Stomach (tissue), 9 donors: Measurements from ENCODE around the gene ST8SIA1. TPM values are rescaled to one million over a fixed set of nuclear protein-coding genes. Genes with fewer than 3 reads are reported as not detected.

Experiments used
- DNase-seq, 2 donors: peaks; one replicate each; pipeline versions ENCODE4 v3.0.0 to v3.0.0-alpha.2; 2013 to 2019
- H3K27ac ChIP-seq, 5 donors: fragments of 200-600 bp in 4 of 5; sonication (generic) in 4 of 5; one replicate each; pipeline ENCODE4 v1.5.1; 2013 to 2019; ENCODE audit warnings: mild to moderate bottlenecking in 1 of 5, moderate library complexity in 1 of 5
- H3K27me3 ChIP-seq, 3 donors: fragments of 200-600 bp; sonication (generic); one replicate each; pipeline ENCODE4 v1.5.1; 2017 to 2019; ENCODE audit warnings: mixed run types in 1 of 3
- H3K36me3 ChIP-seq, 4 donors: fragments of 200-600 bp; sonication (generic); 1 replicate in 3 of 4; 2 replicates in 1 of 4; pipeline ENCODE4 v1.5.1; 2016 to 2019
- H3K4me1 ChIP-seq, 4 donors: fragments of 200-600 bp; sonication (generic); one replicate each; pipeline ENCODE4 v1.5.1; 2016 to 2019
- H3K4me3 ChIP-seq, 4 donors: fragments of 200-600 bp; sonication (generic) in 3 of 4; one replicate each; pipeline ENCODE4 v1.5.1; 2016 to 2019; ENCODE audit warnings: mild to moderate bottlenecking in 1 of 4
- H3K9me3 ChIP-seq, 4 donors: fragments of 200-600 bp; sonication (generic); one replicate each; pipeline ENCODE4 v1.5.1; 2016 to 2019
- EP300 ChIP-seq: sonication (generic); formaldehyde crosslinking; IDR thresholded peaks from one replicate; pipeline ENCODE4 v1.6.1; 2017; ENCODE audit warnings: antibody characterized with exemption
- POLR2A ChIP-seq, 4 donors: fragments of 450-650 bp; IDR thresholded peaks; one replicate each; pipeline ENCODE4 v1.6.1; 2016; ENCODE audit warnings: antibody characterized with exemption in 4 of 4, control low read depth in 2 of 4, mild to moderate bottlenecking in 1 of 4, moderate library complexity in 1 of 4
- POLR2AphosphoS5 ChIP-seq, 3 donors: sonication (generic); formaldehyde crosslinking; IDR thresholded peaks; one replicate each; pipeline ENCODE4 v1.6.1; 2016; ENCODE audit warnings: antibody characterized with exemption in 3 of 3
- WGBS, 5 donors: extraction: QIAGEN DNeasy Blood & Tissue Kit in 3 of 5; methylation state at CpG; one replicate each; pipeline versions ENCODE4 v1.1.5 to v1.1.7; 2013 to 2018; 5-methylcytosine and 5-hydroxymethylcytosine counted together
- intact Hi-C: fragments of 100-400 bp; cut with DNase I; formaldehyde crosslinking; loops from one replicate; pipeline ENCODE4 v1.15.1; 2023; ENCODE audit warnings: low total_unique reads
- polyA plus RNA-seq, 3 donors: library from polyadenylated mRNA; stranded (reverse); fragments of 200-250 nt; gene quantifications; one replicate each; pipeline ENCODE4 v1.2.3, GENCODE V29; 2013
- total RNA-seq, 5 donors: library from RNA; depleted of rRNA; stranded (reverse); fragments of >200 nt; gene quantifications; one replicate each; pipeline versions ENCODE4 v1.1.0 to v1.2.3, GENCODE V29; 2014 to 2016
- TF ChIP-seq, protein P1 (sequence below), 7 experiments: fragments of 450-650 bp in 4 of 7; fragments of 200-600 bp in 3 of 7; sonication (generic) in 3 of 7; IDR thresholded peaks; one replicate each; pipeline ENCODE4 v1.5.1; 2016 to 2019; ENCODE audit warnings: antibody characterized with exemption in 7 of 7, control low read depth in 2 of 7, mild to moderate bottlenecking in 1 of 7
- donor health status: healthy with polysubstance abuse.
- donor health status: Bipolar disorder and iron deficiency.
- donor health status: healthy.

Gene ST8SIA1
- total and polyA plus RNA-seq, 8 donors: 0.29 to 5.0 (median 2.2) TPM

DNA sequence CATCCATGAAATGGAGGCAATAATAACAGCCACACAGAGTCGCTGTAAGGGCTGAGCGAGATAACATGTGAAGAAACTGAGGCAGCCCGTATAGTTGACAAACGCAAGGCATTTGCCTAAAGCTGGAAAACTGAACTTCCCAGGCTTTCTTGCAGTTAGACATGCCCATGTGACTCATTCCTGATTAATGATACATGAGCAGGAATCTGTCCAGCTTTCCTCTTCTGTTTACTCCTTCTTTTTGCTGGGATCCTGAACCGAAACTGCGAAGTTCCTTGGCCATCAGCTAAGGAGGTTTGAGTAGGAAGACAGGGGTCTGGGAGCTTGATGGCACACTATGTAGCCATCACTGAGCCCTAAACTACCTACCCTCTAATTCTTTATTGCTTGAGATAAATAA lies 52.2 kb downstream of the ST8SIA1 start:
- intact Hi-C loops: no loop called here
- peak in 1 of 2 donors; percentile 73 for DNase-seq
- H3K27me3 ChIP-seq: no peaks in the 10 kb centered on the region
- peaks cover 0 to 8% (median 1%) of the 10 kb centered on the region in 4 donors for H3K4me1 ChIP-seq
- H3K4me3 ChIP-seq: no peak overlapping the region
- H3K27ac ChIP-seq: peak overlapping the region in 4 of 5 donors; percentile 11 to 65 (median 56)
- no peaks in the 10 kb centered on the region for H3K9me3 ChIP-seq
- WGBS, 5 donors: 56 to 80% (median 73%) methylated on average over 6 of the region's 6 CpGs
- H3K36me3 ChIP-seq: no peaks in the 10 kb centered on the region
- TF ChIP-seq POLR2A (IDR thresholded peaks at IDR 0.05) (no peak), POLR2AphosphoS5 (IDR thresholded peaks at IDR 0.05) (no peak), EP300 (no peak)
- TF ChIP-seq, protein P1, sequence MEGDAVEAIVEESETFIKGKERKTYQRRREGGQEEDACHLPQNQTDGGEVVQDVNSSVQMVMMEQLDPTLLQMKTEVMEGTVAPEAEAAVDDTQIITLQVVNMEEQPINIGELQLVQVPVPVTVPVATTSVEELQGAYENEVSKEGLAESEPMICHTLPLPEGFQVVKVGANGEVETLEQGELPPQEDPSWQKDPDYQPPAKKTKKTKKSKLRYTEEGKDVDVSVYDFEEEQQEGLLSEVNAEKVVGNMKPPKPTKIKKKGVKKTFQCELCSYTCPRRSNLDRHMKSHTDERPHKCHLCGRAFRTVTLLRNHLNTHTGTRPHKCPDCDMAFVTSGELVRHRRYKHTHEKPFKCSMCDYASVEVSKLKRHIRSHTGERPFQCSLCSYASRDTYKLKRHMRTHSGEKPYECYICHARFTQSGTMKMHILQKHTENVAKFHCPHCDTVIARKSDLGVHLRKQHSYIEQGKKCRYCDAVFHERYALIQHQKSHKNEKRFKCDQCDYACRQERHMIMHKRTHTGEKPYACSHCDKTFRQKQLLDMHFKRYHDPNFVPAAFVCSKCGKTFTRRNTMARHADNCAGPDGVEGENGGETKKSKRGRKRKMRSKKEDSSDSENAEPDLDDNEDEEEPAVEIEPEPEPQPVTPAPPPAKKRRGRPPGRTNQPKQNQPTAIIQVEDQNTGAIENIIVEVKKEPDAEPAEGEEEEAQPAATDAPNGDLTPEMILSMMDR (IDR thresholded peaks at IDR 0.05): no peak

GRCh38 chr12:22276867-22277266 lies 57.6 kb downstream of the ST8SIA1 start:
- TF ChIP-seq EP300 (no peak), POLR2A (IDR thresholded peaks at IDR 0.05) (no peak), POLR2AphosphoS5 (IDR thresholded peaks at IDR 0.05) (no peak)
- TF ChIP-seq, protein P1 (IDR thresholded peaks at IDR 0.05): no peak
- Histone ChIP-seq H3K27me3 (no peaks in the 10 kb centered on the region), H3K9me3 (no peaks in the 10 kb centered on the region), H3K4me1 (peaks cover 0 to 13% (median 6%) of the 10 kb centered on the region in 4 donors), H3K4me3 (no peak overlapping the region), H3K27ac (peak overlapping the region in 2 of 5 donors; percentile 79 to 81), H3K36me3 (no peaks in the 10 kb centered on the region)
- no peak for DNase-seq
- intact Hi-C loops: no loop called here
- 61 to 78% (median 75%) methylated on average over 3 of the region's 3 CpGs for WGBS, 5 donors

- Histone ChIP-seq H3K27me3 (no peaks in the 10 kb centered on the region), H3K27ac (peak overlapping the region in 4 of 5 donors; percentile 72 to 81 (median 78)), H3K4me3 (no peak overlapping the region), H3K9me3 (no peaks in the 10 kb centered on the region), H3K4me1 (peaks cover 0 to 13% (median 7%) of the 10 kb centered on the region in 4 donors), H3K36me3 (no peaks in the 10 kb centered on the region)
- intact Hi-C loops: no loop called here
- no peak for DNase-seq
- TF ChIP-seq EP300: no peak
- TF ChIP-seq, protein P1 (IDR thresholded peaks at IDR 0.05): no peak
- no peak for TF ChIP-seq POLR2AphosphoS5 (IDR thresholded peaks at IDR 0.05)
- no peak for TF ChIP-seq POLR2A (IDR thresholded peaks at IDR 0.05)
- 62 to 79% (median 73%) methylated on average over 5 of the region's 5 CpGs for WGBS, 5 donors
Measured at GRCh38 chr12:22276313-22276712, 58.2 kb downstream of the ST8SIA1 start.

DNA sequence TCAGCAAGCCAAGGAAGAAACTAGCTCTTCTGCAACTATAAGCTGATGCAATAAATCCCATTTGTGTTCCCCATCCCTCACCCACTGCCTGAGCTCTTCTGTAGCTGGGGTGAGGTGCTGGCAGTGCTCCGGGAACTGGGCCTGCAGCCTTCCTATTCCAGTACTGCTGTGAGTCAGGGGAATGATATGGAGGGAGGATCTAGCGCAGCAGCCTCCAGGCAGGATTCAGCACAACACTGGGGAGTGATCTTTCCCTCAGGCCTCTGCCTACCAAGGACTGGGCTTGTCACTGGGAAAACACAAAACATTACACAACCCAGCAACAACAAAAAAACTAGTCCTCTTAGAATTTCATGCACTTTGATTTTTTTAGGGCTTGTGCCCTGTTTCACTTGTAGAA lies 58.7 kb downstream of the ST8SIA1 start:
- Histone ChIP-seq H3K27me3 (no peaks in the 10 kb centered on the region), H3K36me3 (no peaks in the 10 kb centered on the region), H3K27ac (peak overlapping the region in 4 of 5 donors; percentile 72 to 81 (median 78)), H3K4me1 (peaks cover 0 to 14% (median 8%) of the 10 kb centered on the region in 4 donors), H3K4me3 (no peak overlapping the region), H3K9me3 (no peaks in the 10 kb centered on the region)
- peak; percentile 45 to 83 for DNase-seq
- WGBS, 5 donors: 35 to 76% (median 69%) methylated on average over 2 of the region's 2 CpGs
- intact Hi-C loops: no loop called here
- TF ChIP-seq POLR2A (IDR thresholded peaks at IDR 0.05): no peak
- TF ChIP-seq POLR2AphosphoS5 (IDR thresholded peaks at IDR 0.05): peak; percentile 46 to 76 (median 58)
